Endothelial cell of coronary artery (primary cell): ENCODE results near the gene MPP7. TPM values are rescaled to one million over a fixed set of nuclear protein-coding genes. Genes with fewer than 3 reads are reported as not detected.

ENCODE experiments used
- total RNA-seq: library from RNA; depleted of rRNA; stranded (reverse); fragments of >200 nt; gene quantifications from 2 replicates; pipeline ENCODE4 v1.2.3, GENCODE V29; 2014

MPP7 gene
- 0.09 and 0.56 TPM in 2 replicates for total RNA-seq

GRCh38 chr10:28302638-28303488, at the start of gene MPP7:
Gene MPP7, minus strand, starts transcription at chr10:28303064. Its CDS starts 64,460 bp downstream, at chr10:28238604.

Other genes with a start within 250 kb of the MPP7 start
- gene WAC, start 230.1 kb upstream of the MPP7 start, total RNA-seq: 41.4 and 51.2 TPM in 2 replicates